HG03457 (cell line): ENCODE results near the gene HOXA9.

Experiments
- ATAC-seq: cut with Tn5 transposase; IDR thresholded peaks from one replicate; pipeline ENCODE4 v1.9.1; 2021; ENCODE audit warnings: moderate number of reproducible peaks; ENCODE audit not compliant: unreplicated experiment

Gene HOXA9

DNA sequence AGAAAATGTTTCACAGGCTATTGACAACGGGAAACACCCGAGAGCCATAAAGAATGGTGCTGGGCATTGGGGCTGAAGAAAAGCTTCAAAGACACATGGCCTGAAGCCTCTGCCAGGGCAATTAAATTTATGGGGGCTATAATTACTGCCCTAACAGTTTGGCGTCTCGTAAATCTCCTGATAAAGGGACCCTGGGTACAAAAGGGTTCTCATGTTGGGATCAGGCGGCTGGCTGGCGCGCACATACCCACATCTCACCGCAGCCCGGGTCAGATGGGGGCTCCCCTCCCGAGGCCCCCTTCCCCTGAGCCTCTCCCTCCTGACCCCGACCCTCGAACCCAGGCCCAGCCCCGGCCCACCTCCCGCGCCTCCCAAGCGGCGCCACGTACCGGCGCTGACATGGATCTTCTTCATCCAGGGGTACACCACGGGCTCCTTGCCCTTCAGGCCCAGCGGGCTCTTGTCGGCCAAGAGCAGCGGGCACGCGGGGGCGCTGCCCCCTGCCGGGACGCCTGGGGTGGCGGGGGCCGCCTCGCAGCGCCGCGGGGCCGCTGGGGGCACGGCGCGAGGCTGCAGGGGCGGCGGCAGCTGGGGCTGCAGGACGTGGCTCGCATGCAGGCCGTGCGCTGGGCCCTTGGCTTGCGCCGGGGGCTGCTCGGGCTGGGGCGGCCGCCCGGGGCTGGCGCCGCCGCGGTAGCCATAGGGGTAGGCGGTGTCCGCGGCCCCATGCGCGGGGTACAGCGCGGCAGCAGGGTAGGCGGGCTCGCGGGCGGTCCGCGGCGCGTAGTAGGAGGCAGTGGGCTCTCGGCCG, 35.4 kb downstream of the HOXA9 start:
- ATAC-seq = no peak

DNA sequence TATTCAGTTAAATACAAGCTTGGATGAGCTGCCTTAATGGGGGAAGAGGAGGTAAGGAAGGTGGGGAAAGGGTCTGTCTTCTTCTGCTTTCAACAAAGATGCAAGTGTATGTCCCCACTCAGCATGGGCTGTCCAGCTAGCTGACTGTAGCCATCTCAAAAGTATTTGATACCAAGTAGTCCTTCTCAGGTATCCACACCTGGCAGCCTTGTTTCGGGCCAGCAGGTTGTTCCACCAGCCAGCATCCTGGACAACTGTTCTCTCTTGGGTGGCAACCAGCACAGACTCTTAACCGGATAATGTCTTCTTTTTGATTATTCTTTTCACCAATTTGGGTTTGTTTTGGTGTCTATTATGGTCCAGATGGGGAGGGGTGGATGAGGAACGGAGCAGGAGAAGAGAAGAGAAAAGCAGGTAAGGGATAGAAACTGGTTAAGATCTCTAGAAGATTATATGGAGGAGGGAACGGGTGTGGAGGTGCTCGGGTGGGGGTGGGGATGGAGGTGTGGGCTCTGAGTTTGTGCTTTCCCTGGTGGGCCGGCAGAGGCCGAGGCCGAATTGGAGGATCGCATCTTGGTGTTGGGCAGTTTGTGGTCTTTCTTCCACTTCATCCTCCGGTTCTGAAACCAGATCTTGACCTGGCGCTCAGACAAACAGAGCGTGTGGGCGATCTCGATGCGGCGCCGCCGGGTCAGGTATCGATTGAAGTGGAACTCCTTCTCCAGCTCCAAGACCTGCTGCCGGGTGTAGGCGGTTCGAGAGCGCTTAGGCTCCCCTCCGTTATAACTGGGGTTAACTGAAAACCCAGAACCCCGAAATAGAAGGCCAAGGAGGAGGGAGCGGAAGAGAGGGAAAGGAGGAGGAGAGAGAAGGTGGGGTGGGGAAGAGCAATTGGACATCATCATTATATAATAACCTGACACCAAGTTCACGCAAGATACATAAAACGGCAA, 36.3 kb downstream of the HOXA9 start:
- no peak for ATAC-seq

DNA sequence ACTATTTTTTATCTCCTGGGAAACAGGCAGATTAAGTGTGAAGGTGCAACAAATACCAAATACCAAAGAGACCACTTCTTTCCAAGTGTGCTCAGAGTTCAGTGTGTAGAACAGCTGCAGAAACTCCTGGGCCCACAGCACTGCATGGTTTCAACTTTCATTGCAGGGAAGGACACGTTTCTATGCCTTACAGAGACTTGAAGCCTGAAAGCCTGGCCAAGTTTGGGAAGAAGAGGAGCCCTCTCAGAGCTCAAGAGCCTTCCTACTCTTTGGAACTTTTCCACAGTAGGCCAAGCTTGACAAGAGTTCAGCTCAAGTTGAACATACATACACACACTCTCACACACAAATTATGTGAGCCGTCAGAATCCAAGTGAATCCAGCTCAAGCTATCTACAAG, 37.3 kb downstream of the HOXA9 start:
- ATAC-seq = no peak

DNA sequence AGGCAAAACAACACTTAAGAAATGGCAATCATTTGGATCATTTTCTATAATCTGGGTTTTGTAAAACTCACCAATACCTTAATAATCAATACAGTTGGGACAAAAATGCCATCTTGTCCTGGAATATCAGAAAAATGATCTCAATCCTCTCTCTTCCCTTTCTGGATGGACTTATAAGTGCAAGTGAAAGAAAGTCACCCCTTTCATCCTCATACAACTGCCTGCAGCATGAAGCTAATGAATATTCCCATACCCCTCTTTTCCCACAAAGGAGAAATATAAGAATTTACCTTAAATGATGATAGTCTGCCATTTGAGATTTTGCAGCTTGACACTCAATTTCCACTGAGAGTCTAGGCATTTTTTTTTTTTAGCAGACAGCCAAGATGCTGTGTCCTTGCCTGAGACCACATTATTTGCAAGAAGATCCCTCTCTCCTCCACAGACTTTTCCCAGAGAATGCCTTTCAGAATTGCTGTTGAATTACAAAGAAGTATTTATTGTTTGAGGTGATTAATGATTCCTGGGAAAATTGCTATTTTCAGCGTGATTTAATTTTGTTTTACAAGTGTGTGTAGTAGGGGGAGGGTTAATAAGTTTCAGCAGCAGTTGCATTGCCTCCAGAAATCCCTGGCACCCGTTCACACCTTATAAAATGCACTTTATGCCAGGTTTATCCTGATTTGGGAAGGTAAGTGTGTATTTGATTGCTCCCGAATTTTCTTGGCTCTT, 38.6 kb downstream of the HOXA9 start:
- ATAC-seq = no peak

DNA sequence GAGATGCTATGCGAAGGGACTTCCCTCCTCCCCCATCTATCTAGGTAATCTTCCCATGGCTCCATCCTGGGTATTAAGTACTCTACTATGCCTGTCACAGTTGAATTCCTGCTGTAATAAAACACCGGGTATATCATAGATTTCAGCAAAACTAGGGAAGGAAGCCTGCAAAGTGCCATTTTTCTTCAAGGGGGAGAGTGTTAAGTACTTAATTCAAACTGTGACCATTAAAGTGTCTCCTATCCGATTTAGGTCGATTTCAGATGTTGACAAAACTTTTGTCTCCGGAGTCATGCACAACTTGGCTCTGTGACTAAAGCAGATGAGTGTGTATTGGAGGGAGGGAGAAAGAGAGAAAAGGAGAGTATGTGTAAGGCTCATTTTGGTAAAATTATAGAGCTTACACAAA, 39.3 kb downstream of the HOXA9 start:
- no peak for ATAC-seq

DNA sequence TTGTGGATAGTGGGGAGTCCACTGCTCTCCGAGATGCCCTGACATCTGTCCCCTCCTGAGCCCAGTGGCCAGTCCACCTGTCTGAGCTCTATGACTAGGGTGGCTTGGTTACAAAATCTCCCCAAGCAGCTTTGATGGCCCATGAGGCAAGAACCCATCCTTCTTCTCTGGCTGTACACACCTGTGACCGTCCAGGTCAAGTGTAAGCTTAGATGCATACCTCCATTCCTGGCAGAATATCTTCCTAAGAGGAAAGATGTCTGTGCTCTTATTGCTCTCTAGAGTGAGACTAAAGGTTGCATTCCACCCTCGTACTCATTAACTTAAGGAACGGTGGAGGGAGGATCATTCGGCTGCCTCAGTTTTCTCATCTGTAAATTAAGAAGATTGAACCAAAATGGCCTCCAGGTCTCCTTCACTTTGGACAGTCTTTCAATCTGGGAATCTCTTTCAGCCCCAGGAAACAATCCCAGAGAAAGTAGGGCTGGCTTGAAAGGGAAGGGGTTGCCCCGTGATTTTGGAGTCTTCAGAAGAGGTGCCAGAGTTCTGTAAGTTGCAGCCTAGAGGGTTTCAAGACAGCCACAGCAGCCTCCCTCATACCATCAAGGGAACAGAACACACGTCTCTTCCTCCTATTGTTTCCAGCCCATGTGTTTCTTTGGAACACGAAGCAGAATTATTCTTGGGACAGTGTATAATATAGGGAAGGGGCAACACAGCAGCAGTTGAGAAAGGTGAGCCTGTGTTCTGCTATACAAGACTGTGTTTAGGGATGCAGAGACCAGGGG, 40.2 kb downstream of the HOXA9 start:
- ATAC-seq = no peak

DNA sequence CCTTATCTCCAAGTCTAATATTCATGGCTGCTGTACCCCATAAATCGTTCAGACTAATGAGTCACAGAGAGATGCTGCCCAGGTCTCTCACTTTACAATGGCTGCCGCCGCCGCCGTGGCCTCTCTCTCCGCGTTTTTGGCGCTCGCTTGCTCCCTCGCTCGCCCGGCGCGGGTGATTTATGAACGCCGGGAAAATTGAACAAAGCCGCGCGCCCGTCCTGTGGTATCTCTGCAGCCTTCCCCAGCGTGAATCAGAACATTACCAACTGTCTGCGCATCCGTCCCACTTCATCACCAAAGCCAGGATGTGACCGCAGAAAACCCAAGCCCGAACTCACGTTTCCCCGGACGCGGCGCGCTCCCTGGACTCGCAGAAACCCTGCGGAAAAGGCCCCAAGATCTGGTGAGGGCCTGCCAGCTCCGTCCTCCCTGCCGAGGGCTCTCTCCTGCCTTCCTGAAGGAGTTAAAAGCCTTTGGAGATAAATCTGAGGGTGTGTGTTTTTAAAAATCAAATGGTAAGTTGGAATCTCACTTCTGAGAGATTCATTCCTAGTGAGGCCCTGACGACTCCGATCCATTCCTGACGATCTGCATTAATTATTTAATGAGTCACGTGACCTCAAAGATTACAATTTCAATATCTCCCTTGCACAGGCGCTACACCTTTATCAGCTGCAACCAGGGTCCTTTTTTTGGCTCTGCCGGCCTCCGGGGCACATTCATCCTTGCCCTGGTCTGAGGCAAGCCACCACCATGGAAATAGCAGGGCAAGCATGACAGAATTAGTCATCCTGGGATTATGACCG, 41.0 kb downstream of the HOXA9 start:
- no peak for ATAC-seq

DNA sequence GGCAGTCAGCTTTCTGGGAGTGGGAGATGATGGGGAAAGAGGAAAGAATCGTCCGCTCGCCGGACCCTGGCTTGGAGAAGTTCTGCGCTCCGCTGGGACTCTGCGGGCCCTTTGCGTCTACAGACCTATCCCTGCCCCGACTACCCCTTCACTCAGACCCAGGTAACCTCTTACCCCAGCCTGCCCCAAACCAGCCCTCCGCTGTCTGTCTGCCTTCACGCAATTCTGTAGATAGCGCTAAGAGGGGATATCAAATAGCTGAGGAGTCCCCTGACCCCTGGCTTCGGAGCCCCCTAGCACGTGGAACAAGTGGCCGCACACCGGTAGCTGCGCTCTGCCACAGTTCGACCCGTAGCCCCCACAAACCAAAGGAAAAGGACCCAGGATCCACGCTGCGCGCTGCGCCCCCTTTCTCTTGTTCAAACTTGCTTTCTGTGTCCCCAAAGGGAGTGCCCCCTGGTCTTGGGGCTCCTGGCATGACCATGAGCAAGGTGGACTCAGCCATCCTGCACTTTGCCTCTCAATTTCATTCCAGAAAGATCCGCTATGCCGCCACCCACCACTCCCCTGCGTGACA, 41.8 kb downstream of the HOXA9 start:
- no peak for ATAC-seq

DNA sequence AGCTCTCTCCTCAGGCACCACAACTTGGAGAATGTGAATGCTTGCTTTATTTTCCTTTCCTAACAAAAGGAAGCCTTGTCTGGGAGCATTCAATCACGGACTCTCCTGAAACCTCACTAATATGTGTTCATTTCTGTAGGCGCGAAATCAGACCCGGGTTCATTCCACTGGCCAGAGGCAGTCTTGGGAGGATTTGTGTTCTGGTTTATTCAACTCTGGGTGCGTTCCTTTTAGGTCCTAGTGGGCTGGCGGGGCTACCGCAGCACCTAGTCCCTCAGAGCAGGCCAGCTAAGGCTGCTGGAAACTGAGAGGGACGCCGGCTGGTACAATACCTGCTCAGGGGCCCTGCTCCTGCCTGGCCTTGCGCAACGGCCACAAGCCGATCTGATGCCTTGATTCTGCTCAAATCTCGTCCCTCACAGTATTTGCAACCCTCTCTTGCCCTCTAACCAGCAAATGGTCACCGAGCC, 42.3 kb downstream of the HOXA9 start:
- ATAC-seq = no peak

DNA sequence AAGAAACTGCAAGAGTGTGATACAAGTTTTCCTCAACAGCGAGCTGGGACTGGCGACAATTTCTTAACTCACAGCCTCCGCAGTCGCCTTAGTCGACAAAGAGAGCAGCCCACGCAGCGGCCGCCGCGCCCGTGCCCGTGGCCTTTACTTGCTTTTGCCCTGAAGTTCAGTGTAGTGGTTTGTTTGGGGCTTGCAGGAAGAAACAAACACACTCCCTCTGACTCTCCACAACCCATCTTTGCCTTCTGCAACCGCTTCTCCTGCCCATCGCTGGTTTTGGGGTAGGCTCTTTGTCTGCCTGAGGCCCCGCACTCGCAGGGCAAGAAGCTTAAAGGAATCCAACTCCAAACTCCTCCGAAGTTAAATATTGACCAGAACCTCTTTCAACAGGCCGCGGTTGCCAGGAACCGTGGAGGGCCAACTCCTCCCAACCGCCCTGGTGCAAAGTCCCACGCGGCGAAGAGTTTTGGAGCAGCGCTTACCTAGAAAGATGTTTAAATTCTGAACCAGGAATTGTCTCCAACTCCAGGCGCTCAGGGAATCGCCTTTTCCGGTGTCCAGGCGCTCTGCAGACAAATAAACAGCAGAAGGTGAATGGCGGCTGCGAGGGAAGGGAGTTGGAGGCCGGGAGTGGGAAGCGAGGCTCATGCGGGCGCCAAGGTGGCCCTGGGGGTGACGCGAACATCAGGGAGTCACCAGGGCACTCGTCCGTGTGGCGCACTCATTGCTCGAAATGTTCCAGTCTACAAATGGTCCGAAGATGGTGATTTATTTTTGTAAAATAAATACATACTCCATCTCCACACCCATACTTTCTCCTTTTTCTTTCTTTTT, 43.0 kb downstream of the HOXA9 start:
- ATAC-seq = no peak

DNA sequence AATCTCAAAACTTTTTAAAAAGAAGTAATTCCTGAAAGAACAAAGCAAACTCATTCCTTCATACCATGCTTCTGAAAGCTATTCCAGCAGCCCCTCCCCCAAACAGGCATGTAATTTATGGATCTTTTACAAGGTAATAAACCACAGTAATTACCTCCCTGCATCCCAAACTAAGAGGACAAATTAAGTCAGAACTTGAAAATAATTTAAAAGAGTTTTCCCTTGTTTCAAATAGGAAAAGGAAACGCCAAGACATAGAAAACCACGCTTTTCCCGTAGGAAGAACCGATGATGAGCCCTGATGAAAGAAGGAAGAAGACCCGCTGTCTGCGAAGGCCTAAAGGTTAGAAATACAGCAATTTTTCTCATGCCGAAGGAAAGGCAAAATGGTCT, 43.7 kb downstream of the HOXA9 start:
- ATAC-seq = no peak

DNA sequence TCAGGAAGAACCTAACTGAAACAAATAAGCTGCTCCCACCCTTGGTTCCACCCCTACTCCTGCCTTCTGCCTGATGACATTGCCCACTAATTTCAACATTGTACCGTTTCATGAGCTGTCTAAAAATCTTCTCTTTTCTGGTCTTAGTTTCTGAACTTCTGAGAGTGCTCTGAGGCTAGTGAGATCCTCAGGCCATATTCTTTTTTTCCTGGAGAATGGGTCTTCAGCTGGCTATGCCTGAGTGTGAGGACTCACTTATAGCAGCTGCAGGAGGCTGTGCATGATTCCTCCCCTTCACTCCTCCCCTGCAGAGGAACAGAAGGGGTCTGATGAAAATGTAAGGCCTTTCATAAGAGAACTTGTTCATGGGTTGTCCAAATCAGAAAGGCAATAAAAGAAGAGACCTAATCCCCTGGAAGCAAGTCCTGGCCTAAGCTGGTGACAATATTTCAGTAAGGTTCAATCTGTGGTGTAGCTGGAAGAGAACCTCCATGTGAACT, 45.9 kb downstream of the HOXA9 start:
- no peak for ATAC-seq

DNA sequence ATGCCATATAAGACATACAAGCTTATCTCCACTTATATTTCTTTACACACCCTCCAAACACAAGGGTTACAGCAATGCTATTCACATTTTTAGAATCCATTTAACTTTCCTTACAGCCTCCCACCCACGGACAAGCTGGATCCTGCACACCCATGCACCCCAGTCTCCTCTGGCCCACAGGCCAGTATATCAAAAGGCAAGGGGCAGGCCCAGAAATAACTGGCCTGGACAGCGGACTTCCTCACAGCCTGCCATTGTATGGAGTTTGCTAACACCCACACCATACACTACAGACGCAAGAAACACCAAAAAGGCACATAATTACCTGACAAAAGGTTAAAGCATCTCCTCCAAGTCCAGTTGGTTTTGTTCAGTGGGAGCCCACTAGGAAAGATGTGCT, 46.8 kb downstream of the HOXA9 start:
- ATAC-seq = no peak

DNA sequence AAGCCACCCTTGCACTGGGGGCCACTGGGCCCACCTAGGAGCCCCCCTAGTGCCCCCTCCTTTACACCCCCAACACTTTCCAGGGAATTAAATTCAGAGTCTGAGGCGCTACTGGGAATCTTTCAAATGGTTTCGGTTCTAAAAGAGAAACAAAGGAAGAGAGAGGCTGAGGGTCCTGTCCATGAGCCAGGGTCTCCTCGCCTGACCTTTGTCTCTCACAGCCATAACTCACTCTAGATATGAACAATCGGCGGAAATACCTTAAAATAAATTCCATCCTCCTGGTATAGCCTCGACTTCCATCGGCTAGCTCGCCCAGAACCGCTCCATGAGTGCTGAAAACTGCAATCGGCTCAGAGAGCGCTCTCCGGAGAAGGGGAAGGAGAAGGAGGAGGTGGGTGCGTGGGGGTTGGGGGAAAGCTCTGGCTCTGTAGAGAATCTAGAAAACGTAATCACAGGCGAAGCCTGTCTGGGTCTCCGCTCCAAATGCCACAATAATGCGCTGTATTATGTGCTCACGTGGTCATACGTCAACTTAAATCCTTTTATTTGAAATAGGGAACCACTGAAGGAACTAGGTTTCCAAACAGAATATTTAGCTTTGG, 47.3 kb downstream of the HOXA9 start:
- no peak for ATAC-seq

DNA sequence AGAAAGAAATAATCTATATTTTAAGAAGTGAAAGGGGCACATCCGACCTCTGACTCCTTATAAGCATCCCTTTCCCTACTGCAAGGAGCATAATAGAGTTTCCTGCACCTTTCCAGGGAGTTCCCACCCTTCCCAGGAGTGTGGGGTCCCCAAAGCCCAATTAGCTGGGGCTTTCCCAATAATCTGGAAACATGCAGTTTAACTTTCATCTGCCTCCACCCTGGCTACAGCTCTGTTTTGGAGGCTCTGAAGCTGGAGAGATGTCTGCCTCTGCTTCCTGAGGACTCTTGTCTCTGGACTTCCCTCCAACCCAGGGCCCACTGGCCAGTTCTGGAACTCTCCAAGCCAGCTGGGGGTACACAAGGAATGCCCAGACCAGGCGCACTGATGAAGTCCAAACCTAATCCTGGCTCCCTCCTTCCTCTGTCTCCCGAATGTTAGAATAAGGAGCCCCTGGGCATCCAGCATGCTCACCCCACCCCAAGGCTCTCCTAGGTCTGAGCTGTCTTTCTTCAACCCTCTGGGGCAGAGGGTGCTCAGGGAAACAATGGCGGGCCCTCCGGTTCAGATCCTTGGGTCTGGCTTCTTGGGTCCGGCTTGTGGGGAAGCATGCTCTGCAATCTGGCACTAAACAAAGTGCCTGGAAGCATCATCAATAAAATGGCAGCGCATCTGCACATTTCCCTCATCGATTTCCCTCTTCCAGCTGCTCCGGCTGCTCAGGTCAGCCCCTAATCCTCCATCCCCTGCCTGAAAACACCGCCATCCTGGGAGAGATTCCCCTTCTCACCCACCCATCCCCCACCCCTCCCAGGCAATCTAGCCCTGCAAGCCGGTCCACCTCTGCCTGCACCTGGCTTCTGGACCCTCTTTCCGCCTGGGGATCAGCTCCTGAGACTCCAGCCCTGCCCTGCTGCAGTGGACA, 48.1 kb downstream of the HOXA9 start:
- no peak for ATAC-seq

DNA sequence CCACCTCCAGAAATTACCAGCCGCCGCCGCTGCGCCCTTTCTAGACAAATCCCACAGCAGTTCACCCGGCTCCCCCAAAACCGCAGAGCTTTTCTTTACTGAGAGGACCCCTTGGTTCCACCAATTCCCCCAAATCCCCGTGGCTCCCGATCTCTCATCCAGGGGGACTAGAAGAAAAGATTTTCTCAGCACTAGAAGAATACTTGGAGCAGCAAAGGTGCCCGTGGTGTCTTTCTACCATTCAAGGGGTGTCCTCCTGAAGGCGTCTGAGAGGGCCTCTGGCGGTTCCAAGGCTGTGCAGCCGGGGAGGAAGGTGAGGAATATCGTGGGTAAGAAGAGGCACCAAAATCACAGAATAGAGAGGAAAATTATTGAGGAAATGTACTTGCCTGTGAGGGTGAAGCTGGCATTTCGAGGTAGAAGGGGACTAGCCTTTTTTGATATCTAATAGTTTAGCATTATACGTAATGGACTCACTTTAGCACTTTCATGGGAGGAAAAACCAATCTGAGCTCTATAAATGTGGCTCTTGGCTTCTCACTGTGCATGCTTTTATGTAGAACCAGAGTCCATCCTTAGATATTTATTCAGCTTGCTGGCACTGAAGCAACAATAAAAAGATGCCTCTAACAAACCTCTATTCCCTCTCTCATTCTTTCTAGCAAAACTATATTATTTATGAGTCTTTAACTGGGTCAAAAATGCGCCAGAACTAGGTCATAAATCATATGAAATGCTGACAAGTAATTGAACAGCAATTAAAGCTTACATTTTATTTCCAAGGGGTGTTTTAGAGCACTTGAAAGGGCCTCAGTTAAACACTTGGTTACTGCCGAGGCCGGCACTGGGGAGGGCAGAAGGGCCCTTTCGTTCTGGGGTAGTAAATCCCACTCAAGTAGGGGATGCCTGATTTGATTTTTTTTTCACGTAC, 49.0 kb downstream of the HOXA9 start:
- ATAC-seq = no peak
